GM12873 (cell line): ENCODE measurements around the gene SACS.

Source experiments
- CTCF ChIP-seq: IDR thresholded peaks from 2 replicates; pipeline ENCODE4 v1.5.1; 2012; ENCODE audit warnings: low read depth, mild to moderate bottlenecking, moderate library complexity, low read length, control low read depth; ENCODE audit not compliant: insufficient read depth; ENCODE audit errors: missing control alignments

Gene SACS

GRCh38 chr13:23394821-23395220 is 38.7 kb downstream of the SACS start:
- no peak for TF ChIP-seq CTCF

DNA sequence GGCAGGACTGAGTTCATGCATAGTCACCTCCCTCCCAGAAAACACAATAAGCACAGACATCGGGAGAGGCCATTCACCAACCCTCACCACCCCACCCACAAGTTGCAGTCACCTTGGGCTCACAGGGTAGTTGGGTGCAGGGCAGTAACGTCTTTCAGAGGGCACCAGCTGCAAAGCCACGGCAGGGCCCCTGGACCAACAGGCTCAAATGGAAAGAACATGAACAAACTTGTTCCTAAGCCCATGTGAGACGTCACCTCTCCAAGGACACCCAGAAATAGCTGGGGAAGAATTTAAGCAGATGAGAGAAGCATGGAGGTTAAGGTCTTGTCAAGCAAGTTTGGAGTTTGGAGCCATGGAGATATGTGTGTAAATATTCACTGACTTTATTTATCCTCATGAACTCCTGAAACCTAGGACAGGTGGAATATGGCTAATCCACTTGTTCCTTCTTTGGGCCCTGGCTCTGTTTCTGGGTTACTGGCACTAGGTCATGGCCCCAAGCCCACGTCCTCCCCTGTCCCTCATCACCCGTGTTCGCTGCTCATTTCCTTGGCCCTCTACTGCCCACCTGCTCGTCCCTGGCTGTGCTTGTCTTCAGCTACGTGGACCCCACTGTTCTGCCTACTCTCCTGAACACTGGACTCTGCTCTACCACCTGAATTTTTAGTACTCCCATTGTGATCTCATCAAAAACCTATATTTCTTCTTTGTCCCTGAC is 40.4 kb downstream of the SACS start:
- TF ChIP-seq CTCF: no peak

GRCh38 chr13:23392313-23392712 is 41.2 kb downstream of the SACS start:
- TF ChIP-seq CTCF: no peak

GRCh38 chr13:23391752-23392151 is 41.8 kb downstream of the SACS start:
- no peak for TF ChIP-seq CTCF

DNA sequence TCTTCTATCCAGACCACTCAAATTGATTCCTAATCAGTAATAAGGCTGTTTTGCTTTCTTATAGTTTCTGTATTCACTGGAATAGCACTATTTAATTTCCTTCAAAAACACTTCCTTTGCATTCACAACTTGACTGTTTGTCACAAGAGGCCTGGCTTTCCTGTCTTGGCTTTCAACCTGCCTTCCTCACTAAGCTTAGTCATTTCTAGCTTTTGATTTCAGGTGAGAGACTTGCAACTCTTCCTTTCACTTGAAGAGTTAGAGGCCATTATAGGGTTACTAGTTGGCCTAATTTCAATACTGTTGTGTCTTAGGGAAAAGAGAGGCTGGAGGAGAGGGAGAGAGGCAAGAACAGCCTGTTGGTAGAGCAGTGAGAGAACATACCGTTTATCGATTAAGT is 47.0 kb downstream of the SACS start:
- TF ChIP-seq CTCF: no peak

GRCh38 chr13:23385931-23386330 is 47.6 kb downstream of the SACS start:
- TF ChIP-seq CTCF: no peak

- no peak for TF ChIP-seq CTCF
These were observed 49.4 kb downstream of the SACS start for GRCh38 chr13:23384111-23384510.

DNA sequence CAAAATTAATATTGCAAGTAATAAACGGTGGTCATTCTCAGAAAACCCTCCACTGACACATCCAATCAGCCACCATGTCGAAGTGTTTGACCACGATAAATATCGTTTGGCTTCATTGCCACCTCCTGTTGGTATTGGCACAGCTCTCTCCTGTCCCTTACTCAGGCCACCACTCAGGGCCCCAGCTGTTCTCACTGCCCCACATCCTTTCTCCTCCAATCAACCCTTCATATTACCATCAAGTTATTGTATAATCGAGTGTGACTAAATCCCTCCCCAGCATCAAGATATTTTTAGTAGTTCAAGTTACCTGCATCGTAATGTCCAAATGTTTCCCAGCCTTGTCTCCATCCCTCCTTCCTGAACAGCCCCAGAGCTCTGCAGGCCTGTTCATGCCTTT is 50.4 kb downstream of the SACS start:
- no peak for TF ChIP-seq CTCF
